CD4-positive, alpha-beta T cell treated with Interleukin-10 for 1 hour (primary cell): ENCODE measurements around the gene BCL11A.
"Not testable (repeated sequence)": the region's sequence is repeated elsewhere in the genome, so short reads cannot be mapped to it uniquely, and the experiment has no call there.

Experiments used
- DNase-seq: peaks from one replicate; pipeline ENCODE4 v3.0.0-alpha.2; 2020

The BCL11A gene

DNA sequence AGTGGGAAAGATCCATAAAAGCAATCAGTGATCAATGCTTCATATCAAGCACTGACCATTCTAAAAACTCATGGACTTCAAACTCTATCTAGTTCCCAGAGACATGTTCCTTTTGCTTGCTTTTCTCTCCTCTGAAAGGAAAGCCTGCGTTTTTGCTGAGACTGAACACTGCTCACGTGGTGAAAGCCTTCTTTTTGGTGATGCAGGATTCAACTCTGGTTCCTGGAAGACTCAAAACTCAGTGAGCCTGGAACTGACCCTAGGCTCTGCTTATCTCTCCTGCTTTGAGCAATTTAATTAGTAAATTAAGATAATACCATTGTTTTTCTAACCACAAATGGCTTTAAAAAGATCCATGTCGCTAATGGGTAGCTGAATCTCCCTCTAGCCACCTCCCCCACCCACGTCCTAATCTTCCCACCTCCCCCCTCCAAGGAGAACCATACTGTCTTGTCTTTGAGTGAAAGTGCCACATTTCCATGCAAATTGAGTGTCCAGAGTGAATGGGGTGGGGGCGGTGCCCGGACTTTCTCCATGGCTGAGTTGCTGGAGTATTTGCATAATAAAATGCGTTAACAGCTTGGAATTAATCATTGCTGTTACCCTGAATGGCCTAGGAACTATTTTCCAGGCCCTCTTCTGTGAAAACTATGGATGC is 130.5 kb downstream of the BCL11A start:
- DNase-seq = no peak

DNA sequence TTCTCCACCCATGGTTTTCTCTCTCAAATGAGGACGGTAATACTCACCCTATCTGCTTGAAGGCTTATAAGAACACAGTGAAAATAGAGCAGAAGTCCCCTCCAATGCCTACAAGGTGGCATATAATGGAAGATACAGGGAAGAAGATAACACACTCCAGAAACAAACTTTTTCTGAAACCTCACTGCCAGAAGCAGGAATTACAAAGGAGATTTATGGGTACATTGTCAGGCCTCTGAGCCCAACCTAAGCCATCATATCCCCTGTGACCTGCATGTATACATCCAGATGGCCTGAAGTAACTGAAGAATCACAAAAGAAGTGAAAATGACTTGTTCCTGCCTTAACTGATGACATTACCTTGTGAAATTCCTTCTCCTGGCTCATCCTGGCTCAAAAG is 136.2 kb downstream of the BCL11A start:
- not testable (repeated sequence) for DNase-seq

DNA sequence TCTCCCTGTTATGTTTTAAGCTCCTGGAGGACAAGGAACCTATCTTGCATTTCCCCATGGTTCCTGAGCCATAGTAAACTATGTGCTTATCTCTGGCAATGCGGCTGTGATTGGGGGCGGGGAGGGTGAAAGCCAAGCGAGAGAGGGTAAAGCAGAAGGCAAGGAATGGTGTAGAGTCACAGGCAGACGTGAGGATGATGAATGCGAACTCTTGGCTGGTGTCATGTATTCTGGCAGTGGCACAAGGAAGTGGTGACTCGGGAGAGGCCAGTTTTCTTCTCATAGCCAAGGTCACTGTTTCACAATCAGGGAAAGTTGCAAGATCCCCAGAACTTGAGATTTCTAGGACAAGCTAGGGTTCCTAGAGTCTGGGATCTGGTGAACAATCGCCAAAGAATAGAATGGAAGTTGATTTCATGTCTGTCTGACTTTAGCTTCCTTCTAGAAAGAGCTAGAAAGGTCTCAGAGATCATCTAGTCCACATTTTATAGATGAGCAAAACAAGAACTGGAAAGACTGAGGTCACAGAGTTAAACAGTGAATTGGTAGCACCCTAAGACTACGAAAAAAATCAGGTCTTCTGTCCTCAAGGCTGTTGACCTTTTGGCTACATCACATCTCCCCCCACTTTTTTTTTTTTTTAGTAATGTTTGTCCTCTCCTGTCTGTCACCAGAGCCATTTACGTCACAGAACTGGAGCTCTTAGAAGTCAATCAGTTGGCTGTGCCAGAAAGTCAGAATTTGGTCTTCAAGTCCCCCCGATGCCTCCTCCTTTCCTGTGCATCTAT is 137.0 kb downstream of the BCL11A start:
- DNase-seq = no peak

DNA sequence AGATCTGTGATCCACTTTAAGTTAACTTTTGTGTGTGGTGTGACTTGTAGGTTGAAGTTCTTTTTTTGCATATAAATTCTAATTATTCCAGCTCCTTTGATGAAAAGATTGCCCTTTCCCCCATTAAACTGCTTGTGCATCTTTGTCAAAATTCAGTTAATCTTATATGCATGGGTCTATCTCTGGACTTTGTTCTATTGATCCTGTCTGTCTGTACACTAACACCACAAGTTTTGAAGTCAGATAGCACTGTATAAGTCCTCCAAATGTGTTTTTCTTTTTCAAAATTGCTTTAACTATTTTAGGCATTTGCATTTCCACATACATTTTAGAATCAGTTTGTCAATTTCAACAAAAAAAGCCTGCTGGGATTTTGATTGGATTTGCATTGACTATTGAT is 137.6 kb downstream of the BCL11A start:
- no peak for DNase-seq

DNA sequence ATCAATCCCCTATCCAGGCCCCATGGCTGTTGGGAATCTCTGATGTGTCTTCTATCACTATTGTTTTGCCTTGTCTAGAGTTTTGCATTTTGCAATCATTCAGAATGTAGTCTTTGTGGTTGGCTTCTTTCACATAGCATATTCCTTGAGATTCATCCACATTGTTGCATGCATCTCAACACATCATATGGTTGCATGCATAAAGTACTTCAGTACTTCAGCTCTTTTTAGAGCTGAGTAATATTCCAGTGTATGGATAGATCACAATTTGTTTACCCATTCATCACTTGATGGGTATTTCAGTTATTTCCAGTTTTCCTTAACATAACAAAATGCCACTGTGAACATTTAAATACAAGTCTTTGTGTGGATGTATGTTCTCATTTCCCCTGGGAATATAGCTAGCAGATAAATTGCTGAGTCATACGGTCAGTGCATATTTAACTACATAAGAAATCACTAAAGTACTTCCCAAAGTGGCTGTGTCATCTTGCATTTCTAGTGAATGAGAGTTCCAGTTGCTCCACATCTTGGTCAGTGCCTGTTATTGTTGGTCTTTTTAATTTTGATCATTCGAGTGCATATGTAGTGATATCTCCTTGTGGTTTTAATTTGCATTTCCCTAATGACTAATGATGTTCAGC is 138.8 kb downstream of the BCL11A start:
- DNase-seq = no peak

DNA sequence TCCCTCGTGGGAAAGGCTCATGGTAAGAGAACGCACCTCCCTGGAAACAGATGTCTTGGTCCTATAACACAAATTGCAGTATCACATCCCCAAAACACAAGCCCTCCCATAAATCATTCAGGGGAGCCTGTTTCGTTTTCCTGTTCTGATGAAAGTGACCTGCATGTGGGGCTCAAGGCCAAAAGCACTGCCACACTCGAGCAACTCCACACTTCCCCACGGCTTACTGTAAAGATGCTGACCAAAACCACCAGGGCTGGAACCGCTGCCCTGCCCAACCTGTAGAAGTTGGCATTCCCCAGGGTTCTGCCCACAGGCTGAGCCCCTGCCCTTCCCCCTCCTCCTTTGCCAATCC is 139.7 kb downstream of the BCL11A start:
- peak; percentile 10 for DNase-seq

DNA sequence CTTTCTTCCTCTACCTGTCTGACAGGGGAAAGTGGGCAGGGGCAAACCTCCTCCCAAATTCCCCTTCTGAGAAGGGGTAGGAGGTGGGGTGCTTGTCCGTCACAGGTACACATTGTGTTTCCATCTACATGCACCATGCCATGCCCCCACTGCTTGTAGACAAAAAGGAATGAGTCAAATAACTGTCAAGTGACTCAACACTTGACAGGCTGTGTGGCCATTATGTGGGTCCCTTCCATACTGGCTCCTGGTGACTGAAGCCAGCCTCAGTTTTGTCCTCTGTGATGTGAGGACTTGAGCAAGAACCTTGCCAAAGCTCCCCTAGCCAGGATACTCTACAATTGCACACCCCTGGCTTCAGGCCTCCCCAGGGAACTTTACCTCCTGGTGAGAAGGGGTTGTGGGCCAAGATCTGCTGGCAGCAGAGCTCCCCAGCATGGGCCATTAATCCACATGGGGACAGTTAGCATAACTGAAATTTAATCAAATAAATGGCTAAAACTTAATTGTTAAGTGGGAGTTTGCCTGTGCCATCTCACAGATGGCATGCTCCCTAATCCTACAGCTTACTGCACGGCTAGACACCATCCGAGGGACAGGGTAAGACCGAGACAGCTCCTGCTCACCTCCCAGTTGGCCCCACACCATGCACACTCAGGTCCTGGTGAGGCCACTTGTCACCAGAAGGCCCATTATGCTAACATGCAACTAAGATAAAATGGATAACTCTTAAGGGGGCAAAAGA is 140.2 kb downstream of the BCL11A start:
- no peak for DNase-seq

DNA sequence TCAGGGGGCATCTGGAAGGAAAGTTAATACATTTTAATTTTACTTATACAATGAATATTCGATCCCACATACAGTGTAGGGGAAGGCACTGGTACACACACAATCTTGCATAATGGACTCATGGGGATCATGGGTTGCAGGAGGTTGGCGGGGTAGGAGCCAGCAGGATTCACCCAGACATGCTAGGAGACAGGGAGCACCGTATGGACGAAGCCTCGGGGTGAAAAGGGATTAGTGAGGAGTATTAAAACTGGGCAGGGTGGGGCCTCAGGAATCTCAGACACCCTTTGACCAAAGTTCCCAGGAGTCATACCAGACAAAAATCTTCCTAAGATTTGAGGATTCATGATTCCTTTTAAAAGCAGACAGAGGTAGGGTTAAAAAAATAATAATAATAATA is 140.8 kb downstream of the BCL11A start:
- DNase-seq = no peak

DNA sequence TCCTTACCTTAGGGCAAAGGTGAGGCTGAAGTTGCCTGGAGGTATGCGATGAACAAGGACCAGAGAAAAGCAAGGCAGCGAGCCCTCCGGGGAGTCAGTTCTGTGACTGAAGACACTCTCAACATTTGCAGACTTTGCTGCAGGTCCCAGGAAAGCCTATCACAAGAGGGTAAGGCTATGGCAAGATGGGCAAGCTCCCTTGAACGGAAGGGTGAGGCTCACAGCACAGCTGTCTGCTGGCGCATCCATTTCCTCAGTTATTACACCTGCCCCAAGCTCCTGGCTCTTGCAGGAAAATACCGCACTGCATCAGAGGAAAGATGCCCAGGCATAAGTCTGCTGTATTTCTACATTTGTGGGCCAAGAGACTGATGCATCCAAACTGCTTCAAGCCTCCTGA is 141.4 kb downstream of the BCL11A start:
- DNase-seq = no peak

DNA sequence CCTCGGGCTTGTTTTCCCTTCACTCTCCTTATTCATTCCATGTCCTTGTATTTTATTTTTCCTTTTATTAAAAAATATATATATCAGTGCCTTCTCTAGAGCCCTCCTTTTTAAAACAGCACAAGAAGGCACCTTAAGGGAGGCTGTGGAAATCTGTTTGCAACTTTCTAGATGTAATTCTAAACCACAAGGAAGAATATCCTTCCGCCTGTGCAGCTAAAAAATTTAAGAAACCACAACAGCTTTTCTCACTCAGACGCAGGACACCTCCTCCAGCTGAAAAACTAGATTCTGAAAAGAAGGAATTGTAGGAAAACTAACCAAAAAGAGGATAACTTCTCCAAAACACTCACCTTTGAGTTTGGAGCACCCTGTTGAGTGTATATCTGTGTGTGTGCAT is 142.2 kb downstream of the BCL11A start:
- no peak for DNase-seq

DNA sequence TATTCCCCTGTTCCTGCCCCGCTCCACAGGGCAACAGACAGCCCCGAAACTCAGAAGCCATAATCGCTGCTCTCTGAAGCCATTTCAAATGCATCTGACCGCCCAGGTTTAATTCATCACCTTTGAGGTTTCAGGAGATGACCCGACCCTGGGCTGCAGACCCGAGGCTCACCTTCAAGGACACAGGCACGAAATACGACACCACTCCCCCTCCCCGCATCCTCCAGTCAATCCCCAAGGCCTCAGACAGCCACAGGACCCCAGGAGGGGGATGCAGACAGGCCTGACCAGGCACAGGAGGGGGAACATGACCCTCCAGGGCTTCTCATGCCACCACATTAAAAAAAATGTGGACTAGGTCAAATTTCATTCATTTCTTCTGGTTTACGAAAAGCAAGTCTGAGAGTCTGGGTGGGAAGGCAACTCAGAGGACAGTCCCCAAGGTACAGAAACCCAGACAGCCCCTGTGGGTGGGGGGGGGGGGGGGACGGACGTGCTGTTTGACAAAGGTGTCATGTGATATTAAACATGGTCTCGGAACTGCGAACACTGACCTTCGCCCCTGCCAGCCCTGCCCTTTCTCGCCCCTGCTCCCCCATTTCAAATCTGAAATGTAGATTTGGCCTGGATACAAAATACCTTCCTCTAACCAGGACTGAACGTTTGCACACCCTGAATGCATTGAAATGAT is 142.9 kb downstream of the BCL11A start:
- DNase-seq = no peak

DNA sequence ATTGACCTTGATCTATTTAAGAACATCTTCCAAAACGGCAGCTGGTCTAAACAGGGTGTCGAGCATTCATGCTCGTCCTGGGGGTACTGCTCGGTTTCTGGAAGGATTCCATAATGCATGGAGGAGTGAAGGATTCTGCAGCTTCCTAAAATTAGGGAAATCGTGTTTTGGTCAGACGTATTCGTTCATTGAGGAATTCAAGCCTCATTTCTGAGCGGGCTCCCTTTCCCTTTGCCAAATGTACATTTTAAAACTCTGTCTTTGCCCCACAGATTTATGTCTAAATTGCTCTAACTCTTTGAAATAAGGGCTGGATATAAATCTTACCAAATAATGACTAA is 144.0 kb downstream of the BCL11A start:
- DNase-seq = no peak

DNA sequence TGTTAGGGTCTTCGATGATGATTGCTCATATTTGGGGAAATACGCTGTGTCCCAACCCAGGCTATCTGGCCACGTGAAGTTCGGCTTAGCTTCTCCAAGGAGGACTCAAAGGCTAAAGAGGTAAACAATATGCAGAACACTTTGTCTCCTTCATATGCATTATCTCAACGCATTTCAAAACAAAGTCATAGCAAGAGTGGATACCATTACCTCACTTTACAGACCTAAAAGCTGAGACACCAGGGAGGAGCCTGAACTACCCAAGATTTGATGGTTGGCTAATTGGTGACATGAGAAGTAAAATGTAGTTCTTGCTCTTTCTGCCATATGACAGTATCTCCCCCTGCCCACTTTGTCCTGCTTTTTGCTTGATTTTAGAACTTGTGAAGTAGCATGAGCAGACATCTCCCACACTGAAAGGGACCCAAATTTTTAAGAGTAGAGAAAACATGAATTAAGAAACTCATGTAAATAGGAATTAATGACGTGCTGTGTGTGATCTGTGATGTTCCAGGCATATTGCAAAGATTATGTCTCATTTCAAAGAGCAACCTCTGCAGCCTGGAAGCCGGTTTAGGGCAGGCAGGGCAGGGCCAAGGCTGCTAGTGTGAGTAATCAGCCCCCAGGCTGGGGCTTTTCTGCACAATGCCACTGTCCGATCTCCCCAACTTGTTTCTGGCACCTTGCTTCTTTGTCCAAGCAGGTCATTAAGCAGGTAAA is 144.5 kb downstream of the BCL11A start:
- no peak for DNase-seq

DNA sequence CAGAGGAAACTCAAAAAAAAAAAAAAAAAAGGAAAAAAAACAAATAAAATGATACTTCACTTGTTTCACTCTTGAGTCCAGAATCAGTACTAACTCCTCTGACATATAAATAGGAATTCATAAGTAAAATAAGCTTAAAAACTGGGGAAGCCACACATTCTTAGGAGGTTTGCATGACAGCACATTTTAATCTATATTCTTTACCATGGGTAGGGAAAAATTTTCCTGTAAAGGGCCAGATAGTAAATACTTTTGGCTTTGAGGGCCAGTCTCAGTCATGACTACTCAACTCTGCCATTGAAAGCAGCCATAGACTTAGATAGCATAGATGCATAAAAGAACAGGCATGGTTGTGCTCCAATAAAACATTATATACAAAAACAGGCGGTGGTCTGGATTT is 145.2 kb downstream of the BCL11A start:
- no peak for DNase-seq

DNA sequence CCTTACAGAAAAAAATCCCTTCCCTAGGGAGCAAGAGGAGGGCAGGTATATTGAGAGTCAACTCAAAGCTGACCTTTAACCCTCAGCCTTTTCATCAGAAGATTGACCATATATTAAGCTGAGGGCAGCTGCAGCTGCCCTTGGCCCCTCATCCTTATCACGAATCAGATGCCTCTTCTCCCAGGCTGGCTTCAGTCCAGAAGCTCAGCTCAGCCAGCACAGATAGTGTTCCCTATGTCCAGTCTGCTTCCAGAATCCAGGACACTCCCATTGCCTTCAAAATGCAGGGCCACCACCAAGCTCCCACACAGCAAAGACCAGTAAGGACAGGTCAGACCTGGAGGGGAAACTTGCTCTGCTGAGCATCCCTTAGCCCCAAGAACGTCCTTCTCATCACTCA is 146.1 kb downstream of the BCL11A start:
- DNase-seq = no peak

DNA sequence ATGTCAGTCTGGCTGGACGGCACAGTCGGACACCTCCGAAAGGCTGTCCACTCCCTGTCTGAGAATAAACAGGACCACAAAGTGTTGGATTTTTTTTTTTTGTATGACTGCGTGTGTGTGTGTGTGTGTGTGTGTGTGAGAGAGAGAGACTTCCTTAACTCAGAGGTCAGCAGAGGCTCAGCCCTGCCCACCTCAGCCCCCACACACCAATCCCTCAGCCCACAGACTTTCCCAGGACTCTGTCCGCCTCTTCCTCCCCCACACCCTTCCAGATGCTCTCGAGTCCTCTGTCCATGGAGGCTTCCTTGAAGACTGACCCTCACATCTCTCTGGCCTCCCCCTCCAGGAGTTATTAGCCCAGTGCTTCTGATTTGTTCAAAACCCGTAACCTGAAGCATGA is 147.3 kb downstream of the BCL11A start:
- DNase-seq = no peak

DNA sequence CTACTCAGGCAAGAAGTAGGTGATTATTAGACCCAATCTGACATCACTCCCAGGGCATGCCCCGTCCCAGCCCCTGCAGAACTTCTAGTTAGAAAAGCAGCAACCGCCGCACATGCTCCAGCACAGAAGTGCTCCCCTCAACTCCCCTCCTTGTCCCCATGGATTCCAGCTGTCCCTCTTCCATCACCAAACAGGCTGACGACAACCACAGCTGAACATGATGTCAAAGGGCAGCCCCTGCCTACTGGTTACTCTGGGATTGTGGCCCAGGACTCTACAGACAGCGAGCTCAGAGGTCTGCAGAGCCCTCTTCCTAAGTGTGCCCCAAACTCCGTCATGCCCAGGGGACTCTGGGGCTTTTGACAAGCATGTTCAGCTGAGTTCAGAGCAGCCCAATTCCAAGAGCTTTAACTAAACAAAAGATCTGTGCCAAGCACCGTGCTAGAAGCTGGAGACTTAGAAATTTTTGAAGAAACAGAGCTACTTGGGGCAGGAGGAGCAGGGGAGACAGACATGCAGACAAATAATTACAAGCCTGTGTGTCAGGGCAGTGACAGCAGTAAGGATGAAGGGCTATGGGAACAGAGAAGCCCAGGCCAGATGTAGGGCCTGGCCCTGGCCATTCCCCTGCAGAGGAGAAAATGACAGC is 148.1 kb downstream of the BCL11A start:
- no peak for DNase-seq
